ENCODE measurements around the gene MTMR1.

MTMR1 gene

DNA sequence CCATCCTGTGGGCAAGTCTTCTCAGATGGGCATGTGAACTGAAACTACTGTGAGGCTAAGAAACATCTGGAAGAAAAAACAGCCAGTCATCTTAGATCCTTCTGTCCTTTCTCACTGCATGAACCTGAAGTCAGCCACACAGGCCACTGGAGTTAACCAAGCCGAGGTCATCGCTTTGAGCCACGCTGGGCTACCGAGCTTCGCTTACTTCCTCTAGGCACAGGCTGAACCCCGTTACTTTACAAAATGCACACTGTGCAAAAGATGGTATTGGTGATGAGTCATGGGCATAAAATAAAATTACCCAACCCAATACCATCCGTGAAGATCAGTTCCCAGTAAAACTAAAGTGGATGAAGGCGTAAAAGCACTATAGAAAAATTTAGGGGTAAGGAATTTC, 86.2 kb downstream of the MTMR1 start:
- no peak for DNase-seq (ENCODE audit: low spot score)

DNA sequence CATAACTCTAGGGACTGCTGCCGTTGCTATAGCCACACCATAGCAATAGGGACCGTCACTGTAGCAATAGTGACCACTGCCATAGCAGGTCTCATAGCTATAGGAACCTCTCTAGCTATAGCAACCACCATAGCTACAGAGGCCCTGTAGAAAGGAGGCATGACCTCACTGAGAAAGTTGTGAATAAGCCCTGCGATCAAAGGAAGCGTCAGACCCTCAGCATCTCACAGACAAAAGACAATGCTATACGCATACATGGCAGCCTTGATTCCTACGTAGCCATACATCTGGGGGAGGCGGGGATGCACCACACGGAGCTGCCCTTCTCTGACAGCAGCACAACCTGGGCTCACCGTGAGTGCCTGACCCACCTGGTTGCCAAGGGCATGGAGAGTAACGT, 88.5 kb downstream of the MTMR1 start:
- DNase-seq (ENCODE audit: low spot score): no peak

DNA sequence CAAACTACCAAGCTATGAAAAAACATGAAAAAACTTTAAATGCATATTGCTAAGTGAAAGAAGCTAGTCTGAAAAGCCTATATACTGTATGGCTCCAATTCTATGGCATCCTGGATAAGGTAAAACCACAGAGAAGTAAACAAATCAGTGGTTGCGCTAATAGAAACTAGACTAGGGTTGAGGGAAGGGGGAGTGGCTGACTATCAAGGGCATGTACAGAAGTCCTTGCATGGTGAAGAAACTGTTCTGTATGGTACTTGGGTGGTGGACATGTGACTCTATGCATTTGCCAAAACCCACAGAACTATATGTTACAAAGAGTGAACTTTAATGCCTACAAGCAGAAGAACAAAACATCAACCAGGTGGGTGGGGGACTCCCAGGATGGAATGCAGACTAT, 96.8 kb downstream of the MTMR1 start:
- DNase-seq (ENCODE audit: low spot score): no peak

DNA sequence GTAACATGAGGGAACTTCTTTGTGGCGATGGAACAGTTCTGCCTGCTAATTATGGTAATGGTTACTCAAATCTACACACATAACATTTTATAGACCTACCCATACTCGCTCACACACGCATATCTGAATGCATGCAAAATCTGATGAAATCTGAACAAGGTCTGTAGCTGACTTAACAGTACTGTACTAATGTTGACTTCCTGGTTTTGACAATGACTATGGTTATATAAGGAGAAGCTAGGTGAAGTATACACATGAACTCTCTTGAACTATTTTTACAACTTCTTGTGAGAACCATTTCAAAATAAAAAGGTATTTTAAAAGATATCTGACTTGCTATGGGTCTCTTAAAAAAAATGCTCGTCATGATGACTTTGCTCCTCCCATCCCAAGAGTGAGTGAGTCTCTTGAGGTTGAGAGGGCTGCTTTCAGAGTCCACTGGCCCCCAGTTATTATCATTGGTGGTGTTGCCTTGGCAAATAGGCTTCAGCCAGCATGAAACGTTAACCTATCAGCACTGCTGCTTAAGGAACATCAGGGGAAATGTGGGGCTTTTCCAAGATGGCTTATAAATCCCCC, 99.8 kb downstream of the MTMR1 start:
- DNase-seq (ENCODE audit: low spot score): peak; percentile 7

DNA sequence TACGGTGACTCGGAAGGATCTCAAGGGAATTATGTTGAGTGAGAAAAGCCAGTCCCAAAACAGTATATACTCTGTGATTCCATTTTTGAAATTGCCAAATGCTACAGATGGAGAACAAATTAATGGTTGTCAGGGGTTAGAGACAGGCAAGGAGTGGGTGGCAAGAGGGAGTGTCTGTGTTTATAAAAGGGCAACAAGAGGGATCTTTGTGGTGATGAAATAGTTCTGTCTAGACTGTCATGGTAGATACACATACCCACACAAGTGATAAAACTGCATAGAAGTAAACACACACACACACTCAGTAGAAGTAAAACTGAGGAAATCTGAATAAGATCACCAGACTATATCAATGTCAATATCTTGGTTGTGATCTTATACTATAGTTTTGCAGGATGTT, 112.5 kb downstream of the MTMR1 start:
- no peak for DNase-seq (ENCODE audit: low spot score)

DNA sequence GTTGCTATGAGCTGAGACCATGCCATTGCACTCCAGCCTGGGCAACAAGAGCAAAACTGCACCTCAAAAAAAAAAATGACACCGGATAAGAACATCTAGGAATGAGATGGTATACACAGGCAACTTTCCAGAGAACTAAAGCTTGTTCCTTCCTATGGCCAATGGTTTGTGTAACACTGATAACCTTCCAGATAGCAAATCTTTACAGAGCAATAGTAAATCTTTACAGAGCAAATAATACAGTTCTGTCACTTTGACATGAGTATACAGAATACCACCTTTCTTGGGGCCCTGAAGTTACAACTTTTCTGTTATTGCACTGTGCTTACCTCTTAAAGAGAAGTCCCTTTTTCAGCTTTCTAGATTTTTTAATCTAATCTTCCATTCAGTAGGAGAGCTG, 113.6 kb downstream of the MTMR1 start:
- no peak for DNase-seq (ENCODE audit: low spot score)

DNA sequence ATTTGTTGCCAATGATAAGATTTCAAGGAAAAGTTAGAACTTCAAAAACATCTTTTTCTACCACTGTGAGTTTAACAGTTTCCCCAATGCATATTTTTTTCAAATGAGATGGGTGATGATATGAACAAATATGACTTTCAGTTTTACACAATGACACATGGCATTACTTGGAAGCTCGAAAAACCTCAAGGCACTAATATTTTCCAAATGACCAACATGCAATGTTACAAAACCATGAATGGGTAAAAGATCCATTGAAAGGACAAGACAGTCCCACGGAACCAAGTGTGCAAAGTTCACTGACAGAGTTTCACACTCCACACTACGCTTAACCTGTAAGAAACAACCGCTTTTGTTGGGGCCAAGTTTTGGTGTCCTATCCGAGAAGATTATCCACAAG, 120.7 kb downstream of the MTMR1 start:
- DNase-seq (ENCODE audit: low spot score): no peak

Measured in hematopoietic multipotent progenitor cell treated with erythropoietin and hydrocortisone succinate and interleukin-3 and kit ligand, for 17 days (in vitro differentiated cells).